Caco-2 (cell line): ENCODE results near the gene SLC38A5. TPM values are rescaled to one million over a fixed set of nuclear protein-coding genes. Genes with fewer than 3 reads are reported as not detected.
"Not testable (repeated sequence)": the region's sequence is repeated elsewhere in the genome, so short reads cannot be mapped to it uniquely, and the experiment has no call there.

Experiments used
- Bru-seq: library from RNA; stranded (reverse); fragments of 400-500 nt; gene quantifications from one replicate; lab custom pipeline; 2021; lab: Mats Ljungman, UMichigan
- BruChase-seq, 2 experiments: library from RNA; stranded (reverse); fragments of 400-500 nt; gene quantifications; one replicate each; lab custom pipeline; 2021; lab: Mats Ljungman, UMichigan
- BruUV-seq: library from RNA; stranded (reverse); fragments of 400-500 nt; replicated peaks from 2 replicates; lab custom pipeline; 2021; lab: Mats Ljungman, UMichigan
- CTCF ChIA-PET: fragments of 300-600 bp; sonication (Branson Sonifier 250); formaldehyde crosslinking; loops from one replicate; lab custom pipeline; 2022; ENCODE audit warnings: antibody characterized with exemption; lab: Charles Lee
- POLR2A ChIA-PET: fragments of 300-600 bp; sonication (Branson Sonifier 250); formaldehyde crosslinking; loops from one replicate; lab custom pipeline; 2022; ENCODE audit warnings: antibody characterized with exemption; lab: Charles Lee
- DNase-seq, 2 experiments: peaks; one replicate each; pipeline versions ENCODE4 v3.0.0 to v3.0.0-alpha.2; 2020 to 2022
- H3K27me3 ChIP-seq: replicated peaks from 2 replicates; pipeline ENCODE4 v1.6.0; 2011; ENCODE audit warnings: low read length; ENCODE audit not compliant: control insufficient read depth, insufficient read depth
- H3K36me3 ChIP-seq: 2 replicates; pipeline ENCODE4 v1.5.1; 2011; ENCODE audit warnings: low read length; ENCODE audit not compliant: control insufficient read depth, insufficient read depth
- H3K4me1 ChIP-seq: fragments of 250-450 bp; sonication (Bioruptor Pico); 2 replicates; pipeline ENCODE4 v1.5.1; 2020; ENCODE audit warnings: mild to moderate bottlenecking
- H3K4me3 ChIP-seq: 2 replicates; pipeline ENCODE4 v1.5.1; 2011; ENCODE audit warnings: low read depth, mild to moderate bottlenecking, control low read depth, low read length
- H3K9me3 ChIP-seq: fragments of 250-450 bp; sonication (Bioruptor Pico); 2 replicates; pipeline ENCODE4 v1.5.1; 2020; ENCODE audit warnings: mild to moderate bottlenecking, moderate library complexity
- H3K27ac Mint-ChIP-seq: one replicate; pipeline ENCODE4 v1.8.0; 2022; ENCODE audit warnings: mixed read lengths; ENCODE audit not compliant: unreplicated experiment
- H3K27me3 Mint-ChIP-seq: one replicate; pipeline ENCODE4 v1.8.0; 2022; ENCODE audit warnings: mixed read lengths; ENCODE audit not compliant: insufficient read depth, unreplicated experiment
- H3K36me3 Mint-ChIP-seq: one replicate; pipeline ENCODE4 v1.8.0; 2022; ENCODE audit warnings: mild to moderate bottlenecking, mixed read lengths; ENCODE audit not compliant: insufficient read depth, unreplicated experiment
- H3K4me1 Mint-ChIP-seq: one replicate; pipeline ENCODE4 v1.8.0; 2022; ENCODE audit warnings: low read depth, mixed read lengths; ENCODE audit not compliant: unreplicated experiment
- H3K4me3 Mint-ChIP-seq: one replicate; pipeline ENCODE4 v1.8.0; 2022; ENCODE audit warnings: mild to moderate bottlenecking, moderate library complexity, mixed read lengths; ENCODE audit not compliant: unreplicated experiment
- H3K9me3 Mint-ChIP-seq: one replicate; pipeline ENCODE4 v1.8.0; 2022; ENCODE audit warnings: mixed read lengths; ENCODE audit not compliant: unreplicated experiment
- intact Hi-C: fragments of 100-400 bp; cut with micrococcal nuclease; formaldehyde crosslinking; loops from one replicate; pipeline ENCODE4 v1.10.0; 2022; ENCODE audit not compliant: unreplicated experiment
- long read RNA-seq: library from polyadenylated mRNA; stranded (forward); transcript quantifications from one replicate; pipeline ENCODE4 v2.0.0, GENCODE V29; 2022
- total RNA-seq: library from RNA; stranded (reverse); gene quantifications from 2 replicates; pipeline ENCODE4 v1.2.3, GENCODE V29; 2022
- TF ChIP-seq, protein P1 (sequence below), 2 experiments: fragments of 200-600 bp in 1 of 2; IDR thresholded peaks; 1 replicate in 1 of 2; 2 replicates in 1 of 2; pipeline versions ENCODE4 v1.5.1 to v1.8.0; 2011 to 2022; ENCODE audit warnings: antibody characterized with exemption in 1 of 2, control low read depth in 1 of 2, inconsistent platforms in 1 of 2, low read depth in 1 of 2, low read length in 1 of 2, mild to moderate bottlenecking in 1 of 2, moderate library complexity in 1 of 2; ENCODE audit not compliant: insufficient read depth in 1 of 2, severe bottlenecking in 1 of 2, unreplicated experiment in 1 of 2

SLC38A5 gene
- total RNA-seq (0.95 TPM in 1 of 2 replicates, not detected in the other), Bru-seq, nascent RNA (percentile 16 among the genes with signal in this experiment), BruChase-seq, experiment 1, labeled RNA remaining after a 2-hour chase (percentile 11 among the genes with signal in this experiment), BruChase-seq, experiment 2, labeled RNA remaining after a 6-hour chase (percentile 16 among the genes with signal in this experiment)
- long read RNA-seq, result 0 reads

GRCh38 chrX:48470110-48470832 is at the start of gene SLC38A5:
Gene SLC38A5, minus strand, starts transcription at chrX:48470260. Its CDS starts 2,336 bp downstream, at chrX:48467924.
- BruUV-seq, result no TSS peak
- no peaks in the 10 kb centered on the region for H3K9me3 ChIP-seq
- TF ChIP-seq, protein P1, sequence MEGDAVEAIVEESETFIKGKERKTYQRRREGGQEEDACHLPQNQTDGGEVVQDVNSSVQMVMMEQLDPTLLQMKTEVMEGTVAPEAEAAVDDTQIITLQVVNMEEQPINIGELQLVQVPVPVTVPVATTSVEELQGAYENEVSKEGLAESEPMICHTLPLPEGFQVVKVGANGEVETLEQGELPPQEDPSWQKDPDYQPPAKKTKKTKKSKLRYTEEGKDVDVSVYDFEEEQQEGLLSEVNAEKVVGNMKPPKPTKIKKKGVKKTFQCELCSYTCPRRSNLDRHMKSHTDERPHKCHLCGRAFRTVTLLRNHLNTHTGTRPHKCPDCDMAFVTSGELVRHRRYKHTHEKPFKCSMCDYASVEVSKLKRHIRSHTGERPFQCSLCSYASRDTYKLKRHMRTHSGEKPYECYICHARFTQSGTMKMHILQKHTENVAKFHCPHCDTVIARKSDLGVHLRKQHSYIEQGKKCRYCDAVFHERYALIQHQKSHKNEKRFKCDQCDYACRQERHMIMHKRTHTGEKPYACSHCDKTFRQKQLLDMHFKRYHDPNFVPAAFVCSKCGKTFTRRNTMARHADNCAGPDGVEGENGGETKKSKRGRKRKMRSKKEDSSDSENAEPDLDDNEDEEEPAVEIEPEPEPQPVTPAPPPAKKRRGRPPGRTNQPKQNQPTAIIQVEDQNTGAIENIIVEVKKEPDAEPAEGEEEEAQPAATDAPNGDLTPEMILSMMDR (IDR thresholded peaks at IDR 0.05; ENCODE audit: insufficient read depth in 1 of 2, low read depth in 1 of 2, low read length in 1 of 2, severe bottlenecking in 1 of 2, unreplicated experiment in 1 of 2), result no peak
- POLR2A ChIA-PET, result no interaction called here
- peak within 1 kb of the TSS; percentile 39 for H3K4me3 Mint-ChIP-seq
- CTCF ChIA-PET, result no interaction called here
- no peaks in the 10 kb centered on the region for H3K36me3 ChIP-seq
- H3K4me3 ChIP-seq, result no peak within 1 kb of the TSS
- no peaks in the 10 kb centered on the region for H3K27me3 ChIP-seq
- H3K9me3 Mint-ChIP-seq, result no peaks in the 10 kb centered on the region
- H3K36me3 Mint-ChIP-seq, result peaks cover 5% of the 10 kb centered on the region
- no peak within 1 kb of the TSS for H3K27ac Mint-ChIP-seq
- no peak for DNase-seq
- no peaks in the 10 kb centered on the region for H3K27me3 Mint-ChIP-seq
- intact Hi-C loops, result no loop called here
- peaks cover 19% of the 10 kb centered on the region for H3K4me1 Mint-ChIP-seq
- peaks cover 7% of the 10 kb centered on the region for H3K4me1 ChIP-seq

DNA sequence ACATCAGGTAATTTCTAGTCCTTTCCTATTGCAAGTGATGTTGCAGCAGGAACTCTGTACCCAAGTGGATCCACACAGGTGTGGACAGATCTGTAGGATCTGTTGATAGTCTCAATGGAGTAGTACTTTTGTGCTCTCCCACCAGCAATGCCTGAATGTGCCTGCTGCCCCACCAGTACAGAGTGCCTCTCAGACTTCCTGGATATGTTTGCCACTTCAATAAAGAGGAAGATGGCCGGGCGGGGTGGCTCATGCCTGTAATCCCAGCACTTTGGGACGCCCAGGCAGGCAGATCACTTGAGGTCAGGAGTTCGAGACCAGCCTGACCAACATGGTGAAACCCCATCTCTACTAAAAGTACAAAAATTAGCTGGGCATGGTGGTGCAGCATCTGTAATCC is 49.4 kb upstream of the SLC38A5 start:
- H3K9me3 Mint-ChIP-seq, POLR2A ChIA-PET, H3K27me3 Mint-ChIP-seq, H3K4me3 Mint-ChIP-seq, H3K4me1 ChIP-seq, CTCF ChIA-PET, DNase-seq, H3K4me1 Mint-ChIP-seq, intact Hi-C loops, BruUV-seq, H3K27ac Mint-ChIP-seq, H3K9me3 ChIP-seq, H3K4me3 ChIP-seq, H3K27me3 ChIP-seq, H3K36me3 ChIP-seq: not testable (repeated sequence)
- peaks cover 13% of the 10 kb centered on the region for H3K36me3 Mint-ChIP-seq

GRCh38 chrX:48516987-48517386 is 46.9 kb upstream of the SLC38A5 start:
- Histone ChIP-seq H3K27me3 (no peaks in the 10 kb centered on the region), H3K4me3 (no peak overlapping the region), H3K9me3 (no peaks in the 10 kb centered on the region), H3K36me3 (no peaks in the 10 kb centered on the region), H3K4me1 (no peaks in the 10 kb centered on the region)
- Mint-ChIP-seq H3K4me3 (no peak overlapping the region), H3K9me3 (no peaks in the 10 kb centered on the region), H3K27ac (no peak overlapping the region), H3K27me3 (no peaks in the 10 kb centered on the region), H3K4me1 (peaks cover 8% of the 10 kb centered on the region), H3K36me3 (peaks cover 4% of the 10 kb centered on the region)
- TF ChIP-seq, protein P1 (IDR thresholded peaks at IDR 0.05; ENCODE audit: insufficient read depth in 1 of 2, low read depth in 1 of 2, low read length in 1 of 2, severe bottlenecking in 1 of 2, unreplicated experiment in 1 of 2), result no peak
- intact Hi-C loops, result no loop called here
- BruUV-seq, result no TSS peak
- CTCF ChIA-PET, result no interaction called here
- no peak for DNase-seq
- POLR2A ChIA-PET, result no interaction called here
